Measurements from ENCODE around the gene TP53.

TP53 gene

DNA sequence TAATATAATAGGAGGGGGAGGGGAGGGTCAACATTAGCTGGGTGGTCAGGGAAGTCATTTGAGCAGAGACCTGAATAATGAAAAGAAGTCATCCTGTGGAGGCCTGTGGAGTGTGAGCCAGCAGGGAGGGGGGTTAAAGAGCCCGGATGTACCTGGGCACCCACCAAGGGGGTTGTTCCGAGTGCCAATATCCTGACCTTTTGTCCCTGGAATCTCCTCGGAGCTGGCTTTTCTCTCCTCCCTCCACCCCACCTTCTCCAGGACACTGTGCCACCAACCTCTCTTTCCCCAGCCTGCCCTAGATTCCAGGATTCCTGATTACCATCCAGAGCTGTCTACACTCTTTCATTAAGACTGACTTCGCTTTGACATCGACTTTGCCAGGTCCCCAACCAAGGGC lies 51.1 kb downstream of the TP53 start:
- TF ChIP-seq ZNF335 (tag by site-specific recombination; conservative IDR thresholded peaks at IDR 0.05) (no peak), ZNF146 (tag by site-specific recombination; IDR thresholded peaks at IDR 0.05) (no peak), ZNF341 (tag by site-specific recombination; IDR thresholded peaks at IDR 0.05; ENCODE audit: low read depth) (peak; percentile 37), ZNF701 (tag by site-specific recombination; IDR thresholded peaks at IDR 0.05) (no peak), ZNF214 (tag by site-specific recombination; IDR thresholded peaks at IDR 0.05; ENCODE audit: borderline replicate concordance) (no peak)
- TF ChIP-seq, protein P1, sequence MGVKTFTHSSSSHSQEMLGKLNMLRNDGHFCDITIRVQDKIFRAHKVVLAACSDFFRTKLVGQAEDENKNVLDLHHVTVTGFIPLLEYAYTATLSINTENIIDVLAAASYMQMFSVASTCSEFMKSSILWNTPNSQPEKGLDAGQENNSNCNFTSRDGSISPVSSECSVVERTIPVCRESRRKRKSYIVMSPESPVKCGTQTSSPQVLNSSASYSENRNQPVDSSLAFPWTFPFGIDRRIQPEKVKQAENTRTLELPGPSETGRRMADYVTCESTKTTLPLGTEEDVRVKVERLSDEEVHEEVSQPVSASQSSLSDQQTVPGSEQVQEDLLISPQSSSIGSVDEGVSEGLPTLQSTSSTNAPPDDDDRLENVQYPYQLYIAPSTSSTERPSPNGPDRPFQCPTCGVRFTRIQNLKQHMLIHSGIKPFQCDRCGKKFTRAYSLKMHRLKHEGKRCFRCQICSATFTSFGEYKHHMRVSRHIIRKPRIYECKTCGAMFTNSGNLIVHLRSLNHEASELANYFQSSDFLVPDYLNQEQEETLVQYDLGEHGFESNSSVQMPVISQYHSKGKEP (tag by site-specific recombination; IDR thresholded peaks at IDR 0.05), result no peak
- no peak overlapping the region for H3K27ac ChIP-seq (ENCODE audit: extremely low read depth, low read depth, low read length)
- H3K9me3 ChIP-seq (ENCODE audit: control insufficient read depth, insufficient read depth, low read depth, low read length), result no peaks in the 10 kb centered on the region
- H3K36me3 ChIP-seq (ENCODE audit: control insufficient read depth in 2 of 2, insufficient read depth in 1 of 2, low read length in 2 of 2), result no peaks in the 10 kb centered on the region
- H3K4me3 ChIP-seq (ENCODE audit: low read depth, low read length), result no peak overlapping the region
- no peaks in the 10 kb centered on the region for H3K4me1 ChIP-seq (ENCODE audit: control insufficient read depth, insufficient read depth, low read length)
- POLR2A ChIA-PET, result interaction anchor here (1.0 to 1.4 kb wide), 2 partner anchors 8 to 52 kb away, joined by 3 to 4 read pairs; partner anchors contain the start of genes SAT2 and WRAP53
- CTCF ChIA-PET, result interaction anchor here (0.7 to 10.7 kb wide), 5 partner anchors 14 to 1580 kb away, joined by 4 to 207 read pairs (median 4); partner anchors contain the start of genes TP53 and WRAP53

DNA sequence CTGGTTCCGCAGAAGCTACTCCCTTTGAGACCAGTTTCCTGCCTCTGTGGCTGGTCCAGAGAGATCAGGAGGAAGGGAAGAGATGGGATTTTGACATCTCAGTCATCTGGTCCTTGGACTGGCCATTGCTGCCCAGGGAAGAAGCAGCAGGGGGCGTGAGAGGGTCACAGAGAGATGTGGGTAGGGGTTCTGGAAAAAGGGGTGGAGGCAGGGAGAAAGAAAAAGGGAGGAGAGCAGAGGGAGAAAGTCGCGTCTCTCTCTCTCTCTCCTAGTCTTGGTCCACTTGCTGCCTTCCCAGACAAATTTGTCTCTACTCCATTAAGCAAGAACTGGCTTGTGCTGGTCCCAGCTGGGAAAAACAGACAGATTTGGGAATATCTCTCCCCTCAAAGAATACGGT lies 52.9 kb downstream of the TP53 start:
- Histone ChIP-seq H3K4me1 (ENCODE audit: control insufficient read depth, insufficient read depth, low read length) (no peaks in the 10 kb centered on the region), H3K27ac (ENCODE audit: extremely low read depth, low read depth, low read length) (no peak overlapping the region), H3K9me3 (ENCODE audit: control insufficient read depth, insufficient read depth, low read depth, low read length) (no peaks in the 10 kb centered on the region), H3K4me3 (ENCODE audit: low read depth, low read length) (no peak overlapping the region), H3K36me3 (ENCODE audit: control insufficient read depth in 2 of 2, insufficient read depth in 1 of 2, low read length in 2 of 2) (no peaks in the 10 kb centered on the region)
- ChIA-PET CTCF (interaction anchor here (0.6 to 10.7 kb wide), 19 partner anchors 13 to 423 kb away, joined by 3 to 207 read pairs (median 5); partner anchors contain the start of genes DNAH2, FXR2, TP53 and WRAP53), POLR2A (interaction anchor here (0.9 to 9.6 kb wide), 2 partner anchors 16 to 52 kb away, joined by 4 to 215 read pairs; partner anchors contain the start of genes ATP1B2, TP53 and WRAP53)
- TF ChIP-seq ZNF660 (tag by site-specific recombination; IDR thresholded peaks at IDR 0.05) (no peak), ZNF350 (tag by site-specific recombination; IDR thresholded peaks at IDR 0.05) (no peak), ZNF664 (tag by site-specific recombination; IDR thresholded peaks at IDR 0.05) (no peak), ZNF558 (tag by site-specific recombination; IDR thresholded peaks at IDR 0.05) (no peak), KLF1 (tag by site-specific recombination; IDR thresholded peaks at IDR 0.05) (0 out of 2 replicates have a peak, but pooled peaks have one; percentile 11), ZNF2 (tag by site-specific recombination; IDR thresholded peaks at IDR 0.05) (no peak), ZNF302 (tag by site-specific recombination; IDR thresholded peaks at IDR 0.05; ENCODE audit: low read depth) (no peak), IKZF3 (tag by site-specific recombination; IDR thresholded peaks at IDR 0.05) (0 out of 2 replicates have a peak, but pooled peaks have one; percentile 20), ZNF175 (tag by site-specific recombination; IDR thresholded peaks at IDR 0.05) (no peak), ZNF654 (tag by site-specific recombination; IDR thresholded peaks at IDR 0.05; ENCODE audit: low read depth) (peak; percentile 72), ZNF596 (tag by site-specific recombination; IDR thresholded peaks at IDR 0.05) (0 out of 2 replicates have a peak, but pooled peaks have one; percentile 38), ZFP3 (tag by site-specific recombination; IDR thresholded peaks at IDR 0.05; ENCODE audit: low read depth) (no peak)
- TF ChIP-seq, protein P2, sequence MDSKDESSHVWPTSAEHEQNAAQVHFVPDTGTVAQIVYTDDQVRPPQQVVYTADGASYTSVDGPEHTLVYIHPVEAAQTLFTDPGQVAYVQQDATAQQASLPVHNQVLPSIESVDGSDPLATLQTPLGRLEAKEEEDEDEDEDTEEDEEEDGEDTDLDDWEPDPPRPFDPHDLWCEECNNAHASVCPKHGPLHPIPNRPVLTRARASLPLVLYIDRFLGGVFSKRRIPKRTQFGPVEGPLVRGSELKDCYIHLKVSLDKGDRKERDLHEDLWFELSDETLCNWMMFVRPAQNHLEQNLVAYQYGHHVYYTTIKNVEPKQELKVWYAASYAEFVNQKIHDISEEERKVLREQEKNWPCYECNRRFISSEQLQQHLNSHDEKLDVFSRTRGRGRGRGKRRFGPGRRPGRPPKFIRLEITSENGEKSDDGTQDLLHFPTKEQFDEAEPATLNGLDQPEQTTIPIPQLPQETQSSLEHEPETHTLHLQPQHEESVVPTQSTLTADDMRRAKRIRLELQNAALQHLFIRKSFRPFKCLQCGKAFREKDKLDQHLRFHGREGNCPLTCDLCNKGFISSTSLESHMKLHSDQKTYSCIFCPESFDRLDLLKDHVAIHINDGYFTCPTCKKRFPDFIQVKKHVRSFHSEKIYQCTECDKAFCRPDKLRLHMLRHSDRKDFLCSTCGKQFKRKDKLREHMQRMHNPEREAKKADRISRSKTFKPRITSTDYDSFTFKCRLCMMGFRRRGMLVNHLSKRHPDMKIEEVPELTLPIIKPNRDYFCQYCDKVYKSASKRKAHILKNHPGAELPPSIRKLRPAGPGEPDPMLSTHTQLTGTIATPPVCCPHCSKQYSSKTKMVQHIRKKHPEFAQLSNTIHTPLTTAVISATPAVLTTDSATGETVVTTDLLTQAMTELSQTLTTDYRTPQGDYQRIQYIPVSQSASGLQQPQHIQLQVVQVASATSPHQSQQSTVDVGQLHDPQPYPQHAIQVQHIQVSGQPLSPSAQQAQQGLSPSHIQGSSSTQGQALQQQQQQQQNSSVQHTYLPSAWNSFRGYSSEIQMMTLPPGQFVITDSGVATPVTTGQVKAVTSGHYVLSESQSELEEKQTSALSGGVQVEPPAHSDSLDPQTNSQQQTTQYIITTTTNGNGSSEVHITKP (tag by site-specific recombination; IDR thresholded peaks at IDR 0.05), result peak; percentile 80
- TF ChIP-seq, protein P3, sequence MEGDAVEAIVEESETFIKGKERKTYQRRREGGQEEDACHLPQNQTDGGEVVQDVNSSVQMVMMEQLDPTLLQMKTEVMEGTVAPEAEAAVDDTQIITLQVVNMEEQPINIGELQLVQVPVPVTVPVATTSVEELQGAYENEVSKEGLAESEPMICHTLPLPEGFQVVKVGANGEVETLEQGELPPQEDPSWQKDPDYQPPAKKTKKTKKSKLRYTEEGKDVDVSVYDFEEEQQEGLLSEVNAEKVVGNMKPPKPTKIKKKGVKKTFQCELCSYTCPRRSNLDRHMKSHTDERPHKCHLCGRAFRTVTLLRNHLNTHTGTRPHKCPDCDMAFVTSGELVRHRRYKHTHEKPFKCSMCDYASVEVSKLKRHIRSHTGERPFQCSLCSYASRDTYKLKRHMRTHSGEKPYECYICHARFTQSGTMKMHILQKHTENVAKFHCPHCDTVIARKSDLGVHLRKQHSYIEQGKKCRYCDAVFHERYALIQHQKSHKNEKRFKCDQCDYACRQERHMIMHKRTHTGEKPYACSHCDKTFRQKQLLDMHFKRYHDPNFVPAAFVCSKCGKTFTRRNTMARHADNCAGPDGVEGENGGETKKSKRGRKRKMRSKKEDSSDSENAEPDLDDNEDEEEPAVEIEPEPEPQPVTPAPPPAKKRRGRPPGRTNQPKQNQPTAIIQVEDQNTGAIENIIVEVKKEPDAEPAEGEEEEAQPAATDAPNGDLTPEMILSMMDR (tag by site-specific recombination; IDR thresholded peaks at IDR 0.05), result peak; percentile 79
